Measurements from ENCODE around the gene LDHAL6A.
"Not testable (repeated sequence)": the region's sequence is repeated elsewhere in the genome, so short reads cannot be mapped to it uniquely, and the experiment has no call there.

LDHAL6A gene

GRCh38 chr11:18455686-18456372 lies at the start of gene LDHAL6A:
Gene LDHAL6A (plus strand): TSS chr11:18455856. CDS start chr11:18456681, 825 bp downstream.
- DNase-seq (ENCODE audit: low read depth in 2 of 2), result no peak
- H3K4me3 ChIP-seq (replicated peaks in 1 of 2; ENCODE audit: low read depth in 2 of 2, low read length in 2 of 2), result no peak within 1 kb of the TSS
- no peak for TF ChIP-seq CTCF (IDR thresholded peaks at IDR 0.05; ENCODE audit: low read depth, low read length)

- not testable (repeated sequence) for H3K4me3 ChIP-seq (replicated peaks in 1 of 2; ENCODE audit: low read depth in 2 of 2, low read length in 2 of 2)
- peak in 1 of 2 donors; percentile 36 for DNase-seq (ENCODE audit: low read depth in 2 of 2)
Observed at GRCh38 chr11:18407400-18407799, 48.3 kb upstream of the LDHAL6A start.

DNA sequence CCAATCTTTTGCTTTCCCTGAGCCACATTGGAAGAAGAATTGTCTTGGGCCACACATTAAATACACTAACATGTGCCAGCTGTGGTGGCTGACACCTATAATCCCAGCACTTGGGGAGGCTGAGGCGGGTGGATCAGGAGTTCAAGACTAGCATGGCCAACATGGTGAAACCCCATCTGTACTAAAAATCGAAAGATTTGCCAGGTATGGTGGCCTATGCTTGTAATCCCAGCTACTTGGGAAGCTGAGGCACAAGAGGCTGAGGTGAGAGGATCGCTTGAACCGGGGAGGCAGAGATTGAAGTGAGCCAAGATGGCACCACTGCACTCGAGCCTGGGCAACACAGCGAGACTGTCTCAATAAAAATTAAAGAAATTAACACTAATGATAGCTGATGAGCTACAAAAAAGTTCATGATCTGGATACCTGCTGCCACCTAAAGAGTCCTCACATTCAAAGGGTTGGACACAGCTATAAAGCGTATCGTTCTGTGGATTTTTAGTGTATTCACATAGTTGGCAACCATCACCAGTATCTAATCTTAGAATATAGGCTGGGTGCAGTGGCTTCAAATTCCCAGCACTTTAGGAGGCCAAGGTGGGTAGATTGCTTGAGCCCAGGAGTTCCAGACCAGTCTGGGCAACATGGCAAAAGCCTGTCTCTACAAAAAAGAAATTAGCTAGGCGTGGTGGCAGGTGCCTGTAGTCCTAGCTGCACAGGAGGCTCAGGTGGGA lies 46.9 kb upstream of the LDHAL6A start:
- DNase-seq (ENCODE audit: low read depth in 2 of 2), result peak; percentile 15 to 35
- no peak for TF ChIP-seq CTCF (IDR thresholded peaks at IDR 0.05; ENCODE audit: low read depth, low read length)
- H3K4me3 ChIP-seq (replicated peaks in 1 of 2; ENCODE audit: low read depth in 2 of 2, low read length in 2 of 2), result no peak overlapping the region

GRCh38 chr11:18416459-18416858 lies 39.2 kb upstream of the LDHAL6A start:
- TF ChIP-seq CTCF (IDR thresholded peaks at IDR 0.05; ENCODE audit: low read depth, low read length), result no peak
- DNase-seq (ENCODE audit: low read depth in 2 of 2), result no peak
- H3K4me3 ChIP-seq (replicated peaks in 1 of 2; ENCODE audit: low read depth in 2 of 2, low read length in 2 of 2), result no peak overlapping the region

GRCh38 chr11:18419040-18419439 lies 36.6 kb upstream of the LDHAL6A start:
- H3K4me3 ChIP-seq (replicated peaks in 1 of 2; ENCODE audit: low read depth in 2 of 2, low read length in 2 of 2), result no peak overlapping the region
- DNase-seq (ENCODE audit: low read depth in 2 of 2), result no peak
- TF ChIP-seq CTCF (IDR thresholded peaks at IDR 0.05; ENCODE audit: low read depth, low read length), result no peak

DNA sequence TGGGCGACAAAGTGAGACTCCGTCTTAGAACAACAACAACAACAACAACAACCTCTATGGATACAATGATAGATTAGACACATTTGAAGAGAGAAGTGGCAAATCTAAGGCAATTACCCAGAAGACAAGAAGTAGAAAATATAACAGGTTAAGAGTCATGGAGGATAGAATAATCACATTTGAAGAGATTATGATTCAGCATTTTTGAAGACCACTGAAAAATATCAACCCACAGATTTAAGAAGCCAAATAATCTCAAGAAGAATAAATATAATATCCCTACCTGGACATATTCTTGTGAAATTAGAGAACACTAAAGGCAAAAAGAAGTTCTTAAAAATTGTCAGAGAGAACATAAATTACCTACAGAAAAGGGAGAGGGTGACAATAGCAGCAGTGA lies 35.6 kb upstream of the LDHAL6A start:
- no peak overlapping the region for H3K4me3 ChIP-seq (replicated peaks in 1 of 2; ENCODE audit: low read depth in 2 of 2, low read length in 2 of 2)
- no peak for TF ChIP-seq CTCF (IDR thresholded peaks at IDR 0.05; ENCODE audit: low read depth, low read length)
- no peak for DNase-seq (ENCODE audit: low read depth in 2 of 2)

- no peak for TF ChIP-seq CTCF (IDR thresholded peaks at IDR 0.05; ENCODE audit: low read depth, low read length)
- no peak for DNase-seq (ENCODE audit: low read depth in 2 of 2)
- H3K4me3 ChIP-seq (replicated peaks in 1 of 2; ENCODE audit: low read depth in 2 of 2, low read length in 2 of 2), result no peak overlapping the region
Observed at GRCh38 chr11:18427240-18427639, 28.4 kb upstream of the LDHAL6A start.

All from cardiac fibroblast (primary cell).